BE2C (cell line): ENCODE data around the gene MYH16.

Source experiments
- DNase-seq: peaks from one replicate; pipeline ENCODE4 v3.0.0-alpha.2; 2020
- H3K27me3 ChIP-seq: fragments of 250-450 bp; sonication (Bioruptor Pico); 2 replicates; pipeline ENCODE4 v1.5.1; 2020; ENCODE audit warnings: mild to moderate bottlenecking
- H3K36me3 ChIP-seq: fragments of 250-450 bp; sonication (Bioruptor Pico); 2 replicates; pipeline ENCODE4 v1.5.1; 2020; ENCODE audit warnings: mild to moderate bottlenecking
- H3K4me1 ChIP-seq: fragments of 250-450 bp; sonication (Bioruptor Pico); 2 replicates; pipeline ENCODE4 v1.5.1; 2020
- H3K4me3 ChIP-seq: 2 replicates; pipeline ENCODE4 v1.5.1; 2011; ENCODE audit warnings: low read depth, low read length
- H3K9me3 ChIP-seq: fragments of 250-450 bp; sonication (Bioruptor Pico); 2 replicates; pipeline ENCODE4 v1.5.1; 2020
- TF ChIP-seq, protein P1 (sequence below): IDR thresholded peaks from 2 replicates; pipeline ENCODE4 v1.5.1; 2012; ENCODE audit warnings: mild to moderate bottlenecking, low read depth, low read length

The MYH16 gene

DNA sequence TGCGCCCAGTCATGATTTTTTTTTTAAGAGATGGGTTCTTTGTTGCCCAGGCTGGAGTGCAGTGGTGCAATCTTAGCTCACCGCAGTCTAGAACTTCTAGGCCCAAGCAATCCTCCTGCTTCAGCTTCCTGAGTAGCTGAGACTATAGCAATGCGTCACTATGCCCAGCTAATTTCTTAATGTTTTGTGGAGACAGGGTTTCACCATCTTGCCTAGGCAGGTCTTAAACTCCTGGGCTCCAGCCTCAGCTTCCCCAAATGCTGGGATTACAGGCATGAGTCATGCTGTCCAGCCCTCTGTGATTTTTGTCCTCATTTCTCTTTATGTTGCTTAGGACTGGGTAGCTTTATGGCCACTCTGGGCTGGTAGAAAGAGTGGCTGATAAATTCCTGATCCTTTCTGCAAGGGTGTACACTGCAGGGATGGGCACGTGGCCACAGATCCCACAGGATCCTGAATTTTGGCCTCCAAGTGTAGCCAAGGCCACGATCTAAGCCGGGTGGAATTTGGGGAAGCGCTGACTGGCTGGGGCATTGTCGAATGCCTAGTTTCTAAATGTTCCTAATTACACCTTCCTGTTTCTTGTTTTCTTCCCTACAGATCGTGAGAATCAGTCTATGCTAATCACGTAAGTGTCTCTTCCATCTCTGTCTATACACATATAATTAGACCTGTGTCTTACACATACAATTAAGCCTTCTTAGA is 24.1 kb upstream of the MYH16 start:
- no peaks in the 10 kb centered on the region for H3K9me3 ChIP-seq
- DNase-seq = no peak
- TF ChIP-seq, protein P1, sequence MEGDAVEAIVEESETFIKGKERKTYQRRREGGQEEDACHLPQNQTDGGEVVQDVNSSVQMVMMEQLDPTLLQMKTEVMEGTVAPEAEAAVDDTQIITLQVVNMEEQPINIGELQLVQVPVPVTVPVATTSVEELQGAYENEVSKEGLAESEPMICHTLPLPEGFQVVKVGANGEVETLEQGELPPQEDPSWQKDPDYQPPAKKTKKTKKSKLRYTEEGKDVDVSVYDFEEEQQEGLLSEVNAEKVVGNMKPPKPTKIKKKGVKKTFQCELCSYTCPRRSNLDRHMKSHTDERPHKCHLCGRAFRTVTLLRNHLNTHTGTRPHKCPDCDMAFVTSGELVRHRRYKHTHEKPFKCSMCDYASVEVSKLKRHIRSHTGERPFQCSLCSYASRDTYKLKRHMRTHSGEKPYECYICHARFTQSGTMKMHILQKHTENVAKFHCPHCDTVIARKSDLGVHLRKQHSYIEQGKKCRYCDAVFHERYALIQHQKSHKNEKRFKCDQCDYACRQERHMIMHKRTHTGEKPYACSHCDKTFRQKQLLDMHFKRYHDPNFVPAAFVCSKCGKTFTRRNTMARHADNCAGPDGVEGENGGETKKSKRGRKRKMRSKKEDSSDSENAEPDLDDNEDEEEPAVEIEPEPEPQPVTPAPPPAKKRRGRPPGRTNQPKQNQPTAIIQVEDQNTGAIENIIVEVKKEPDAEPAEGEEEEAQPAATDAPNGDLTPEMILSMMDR = no peak
- H3K36me3 ChIP-seq = no peaks in the 10 kb centered on the region
- H3K4me3 ChIP-seq = no peak overlapping the region
- no peaks in the 10 kb centered on the region for H3K27me3 ChIP-seq
- H3K4me1 ChIP-seq = no peaks in the 10 kb centered on the region

GRCh38 chr7:99249985-99250575 is 22.6 kb upstream of the MYH16 start:
- DNase-seq = no peak
- Histone ChIP-seq H3K4me3 (no peak overlapping the region), H3K27me3 (no peaks in the 10 kb centered on the region), H3K36me3 (no peaks in the 10 kb centered on the region), H3K4me1 (no peaks in the 10 kb centered on the region), H3K9me3 (no peaks in the 10 kb centered on the region)
- TF ChIP-seq, protein P1 = no peak

GRCh38 chr7:99252166-99252895 is 20.3 kb upstream of the MYH16 start:
- H3K27me3 ChIP-seq = no peaks in the 10 kb centered on the region
- no peaks in the 10 kb centered on the region for H3K4me1 ChIP-seq
- no peak for DNase-seq
- H3K4me3 ChIP-seq = no peak overlapping the region
- TF ChIP-seq, protein P1 = no peak
- H3K36me3 ChIP-seq = no peaks in the 10 kb centered on the region
- H3K9me3 ChIP-seq = no peaks in the 10 kb centered on the region

DNA sequence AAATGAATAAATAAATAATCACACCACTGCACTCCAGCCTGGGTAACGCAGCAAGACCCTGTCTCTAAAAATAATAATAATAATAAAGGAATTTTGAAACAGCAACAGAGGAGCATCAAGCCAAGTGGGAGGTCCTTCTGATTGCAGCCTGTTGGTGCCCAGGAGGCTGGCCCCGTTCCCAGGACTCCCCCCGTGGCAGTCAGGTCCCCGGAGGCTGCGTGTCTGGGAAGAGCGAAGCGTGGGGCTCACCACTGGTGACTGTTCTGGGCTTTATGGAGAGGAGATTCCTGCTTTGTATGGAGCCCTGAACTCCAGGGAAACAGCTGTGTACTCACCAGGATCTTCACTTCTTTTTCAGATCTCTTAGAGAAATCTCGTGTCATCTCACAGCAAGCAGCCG is 19.3 kb upstream of the MYH16 start:
- Histone ChIP-seq H3K36me3 (no peaks in the 10 kb centered on the region), H3K9me3 (no peaks in the 10 kb centered on the region), H3K4me1 (no peaks in the 10 kb centered on the region), H3K27me3 (no peaks in the 10 kb centered on the region), H3K4me3 (no peak overlapping the region)
- TF ChIP-seq, protein P1 = no peak
- DNase-seq = no peak

DNA sequence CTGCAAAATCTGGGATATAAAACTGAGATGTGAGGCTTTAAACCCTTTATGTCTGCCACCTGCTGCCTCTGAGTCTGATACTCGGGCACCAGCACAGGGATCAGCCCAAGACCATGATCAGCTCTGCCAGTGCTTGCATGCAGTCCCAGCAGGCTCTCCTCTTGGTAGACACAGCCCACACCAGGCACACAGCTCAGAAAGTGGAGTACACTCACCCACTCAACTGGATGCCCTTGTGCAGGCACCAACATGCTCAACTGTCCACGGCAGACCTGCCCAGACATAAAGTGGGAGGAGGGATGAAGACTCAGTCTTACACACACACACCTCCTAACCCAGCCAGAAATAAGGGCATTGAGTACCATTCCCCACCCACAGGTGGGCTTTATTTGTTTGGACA is 18.2 kb upstream of the MYH16 start:
- no peak for DNase-seq
- H3K4me3 ChIP-seq = no peak overlapping the region
- TF ChIP-seq, protein P1 = no peak
- no peaks in the 10 kb centered on the region for H3K4me1 ChIP-seq
- H3K27me3 ChIP-seq = no peaks in the 10 kb centered on the region
- H3K9me3 ChIP-seq = no peaks in the 10 kb centered on the region
- no peaks in the 10 kb centered on the region for H3K36me3 ChIP-seq

GRCh38 chr7:99255463-99255862 is 17.2 kb upstream of the MYH16 start:
- TF ChIP-seq, protein P1 = no peak
- H3K4me3 ChIP-seq = no peak overlapping the region
- H3K27me3 ChIP-seq = no peaks in the 10 kb centered on the region
- H3K4me1 ChIP-seq = no peaks in the 10 kb centered on the region
- H3K9me3 ChIP-seq = no peaks in the 10 kb centered on the region
- no peak for DNase-seq
- no peaks in the 10 kb centered on the region for H3K36me3 ChIP-seq
